GM18909 (cell line): ENCODE measurements around the gene ARAP3.

Experiments used
- ATAC-seq: cut with Tn5 transposase; IDR thresholded peaks from one replicate; pipeline ENCODE4 v1.9.1; 2021; ENCODE audit warnings: mild to moderate bottlenecking; ENCODE audit not compliant: unreplicated experiment, poor library complexity

ARAP3 gene

GRCh38 chr5:141649056-141649688 is 32.9 kb downstream of the ARAP3 start:
- no peak for ATAC-seq

GRCh38 chr5:141647851-141648250 is 34.2 kb downstream of the ARAP3 start:
- no peak for ATAC-seq

- ATAC-seq = no peak
Observed at GRCh38 chr5:141647242-141647641, 34.8 kb downstream of the ARAP3 start.

GRCh38 chr5:141646026-141646425 is 36.0 kb downstream of the ARAP3 start:
- no peak for ATAC-seq

GRCh38 chr5:141641634-141642267 is 40.3 kb downstream of the ARAP3 start:
- peak; percentile 49 for ATAC-seq

GRCh38 chr5:141640698-141641097 is 41.3 kb downstream of the ARAP3 start:
- ATAC-seq = no peak

GRCh38 chr5:141640051-141640415 is 42.0 kb downstream of the ARAP3 start:
- no peak for ATAC-seq

GRCh38 chr5:141639357-141640050 is 42.5 kb downstream of the ARAP3 start:
- ATAC-seq = no peak

GRCh38 chr5:141638771-141639170 is 43.3 kb downstream of the ARAP3 start:
- no peak for ATAC-seq

- ATAC-seq = peak; percentile 30
Observed at GRCh38 chr5:141637767-141638419, 44.1 kb downstream of the ARAP3 start.

- ATAC-seq = peak; percentile 25
Observed at GRCh38 chr5:141637123-141637766, 44.8 kb downstream of the ARAP3 start.

GRCh38 chr5:141636413-141637122 is 45.5 kb downstream of the ARAP3 start, which contains the start of the genes HDAC3 and RELL2:
HDAC3 (minus strand) TSS chr5:141636849; CDS start chr5:141636790, 59 bp downstream.
RELL2 (plus strand) TSS chr5:141636997; CDS start chr5:141638226, 1,229 bp downstream.
- ATAC-seq = peak; percentile 72

- no peak for ATAC-seq
Observed at GRCh38 chr5:141636106-141636412, 46.0 kb downstream of the ARAP3 start.

- ATAC-seq = no peak
Observed at GRCh38 chr5:141635646-141636045, 46.4 kb downstream of the ARAP3 start.

- ATAC-seq = no peak
Observed at GRCh38 chr5:141634720-141635119, 47.3 kb downstream of the ARAP3 start.

GRCh38 chr5:141633871-141634561 is 48.0 kb downstream of the ARAP3 start:
- peak; percentile 75 for ATAC-seq

GRCh38 chr5:141632650-141633049 is 49.4 kb downstream of the ARAP3 start:
- no peak for ATAC-seq

GRCh38 chr5:141630570-141631140 is 51.4 kb downstream of the ARAP3 start:
- no peak for ATAC-seq

GRCh38 chr5:141628175-141628788 is 53.7 kb downstream of the ARAP3 start:
- no peak for ATAC-seq
